AML-193 (cell line): ENCODE measurements around the gene MCC.

Experiments used
- DNase-seq, 2 experiments: peaks; one replicate each; lab custom pipeline; 2025; lab: John Stamatoyannopoulos, UW

The MCC gene

DNA sequence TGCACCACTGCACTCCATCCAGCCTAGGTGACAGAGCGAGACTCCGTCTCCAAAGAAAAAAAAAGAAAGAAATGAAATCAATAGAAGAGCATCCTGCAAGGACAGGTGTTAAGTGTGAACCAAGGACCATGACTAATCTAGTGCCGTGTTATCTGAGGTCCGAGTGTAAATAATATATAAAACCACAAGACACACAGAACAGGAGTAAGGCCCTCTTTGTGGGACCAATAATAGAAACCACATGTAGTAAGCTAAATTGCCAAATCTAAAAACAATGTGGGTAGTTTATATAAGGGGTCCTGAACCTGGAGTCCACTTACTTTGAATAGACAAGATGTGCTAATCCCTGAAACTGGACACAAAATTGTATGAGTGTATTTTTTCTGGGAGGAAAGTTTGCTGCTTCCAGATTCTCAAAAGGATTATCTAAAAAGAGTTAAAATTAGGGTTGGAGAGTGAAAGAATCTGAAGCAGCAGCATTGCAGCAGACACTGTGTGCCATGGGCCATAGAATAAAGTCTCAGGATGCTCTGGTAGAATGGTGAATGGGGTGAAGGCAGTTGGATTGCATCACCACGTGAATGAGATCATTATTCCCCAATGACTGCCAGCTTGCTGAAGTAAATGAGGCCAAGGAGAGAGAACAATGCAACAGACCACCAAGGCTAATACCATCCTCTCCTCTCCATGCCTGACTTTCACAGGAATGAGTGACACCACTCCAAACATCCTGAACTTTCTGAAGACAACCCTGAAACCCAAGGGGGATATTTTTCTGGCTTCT is 288.9 kb downstream of the MCC start:
- no peak for DNase-seq

DNA sequence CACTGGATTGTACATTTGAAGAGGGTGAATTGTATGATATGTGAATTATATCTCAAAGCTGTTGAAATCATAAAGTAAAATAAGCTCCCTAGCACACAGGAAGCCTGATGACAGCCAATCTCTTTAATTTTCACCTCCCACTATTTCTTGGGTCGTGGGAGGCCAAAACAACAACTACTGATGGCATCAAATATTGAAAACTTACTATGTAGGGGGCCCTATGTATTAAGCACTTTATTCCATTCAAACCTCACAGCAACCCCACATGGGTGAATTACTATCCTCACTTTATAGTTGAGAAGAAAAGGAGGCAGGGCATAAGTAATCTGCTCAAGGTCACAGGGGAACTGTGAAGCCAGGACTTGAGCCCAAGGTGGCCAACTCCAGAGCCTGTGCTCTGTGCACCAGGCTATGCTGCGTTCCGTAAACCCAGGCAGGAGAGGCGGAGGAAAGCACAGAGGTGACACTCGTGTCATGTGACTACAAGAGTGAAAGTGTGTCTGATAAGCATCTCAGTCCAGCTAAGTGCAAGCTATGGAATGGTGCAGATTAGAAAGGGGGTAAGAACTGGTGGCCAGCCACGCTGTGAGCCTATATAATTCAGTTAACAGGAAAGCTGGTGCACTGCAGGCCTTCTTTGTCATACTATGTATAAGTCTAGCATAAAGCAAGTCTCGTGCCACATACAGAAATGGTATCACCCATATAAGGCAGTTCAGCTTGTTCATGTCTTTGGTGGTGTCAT is 290.6 kb downstream of the MCC start:
- no peak for DNase-seq

DNA sequence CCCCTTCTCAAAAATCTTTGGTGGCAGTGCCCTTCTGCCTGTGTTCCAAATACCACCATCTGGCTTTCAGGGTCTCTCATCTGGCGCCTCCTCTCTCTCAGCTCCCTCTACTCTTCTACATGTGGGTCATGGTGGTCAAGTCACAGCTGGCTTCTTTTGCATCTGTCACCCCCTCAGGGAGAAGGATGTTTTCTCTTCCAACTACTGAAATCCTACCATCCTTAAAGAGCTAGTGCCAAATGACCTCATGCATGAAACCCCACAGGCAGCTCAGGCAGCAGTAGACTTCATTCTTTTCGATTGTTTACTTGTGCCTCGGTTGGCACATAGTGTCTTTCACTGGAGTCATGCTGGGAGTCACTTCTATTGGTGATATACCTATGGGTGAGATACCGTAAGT is 292.5 kb downstream of the MCC start:
- DNase-seq: no peak

- no peak for DNase-seq
Observed at GRCh38 chr5:113195251-113195650, 293.0 kb downstream of the MCC start.

GRCh38 chr5:113194591-113194990 is 293.7 kb downstream of the MCC start:
- no peak for DNase-seq

- no peak for DNase-seq
Observed at GRCh38 chr5:113194125-113194524, 294.1 kb downstream of the MCC start.

DNA sequence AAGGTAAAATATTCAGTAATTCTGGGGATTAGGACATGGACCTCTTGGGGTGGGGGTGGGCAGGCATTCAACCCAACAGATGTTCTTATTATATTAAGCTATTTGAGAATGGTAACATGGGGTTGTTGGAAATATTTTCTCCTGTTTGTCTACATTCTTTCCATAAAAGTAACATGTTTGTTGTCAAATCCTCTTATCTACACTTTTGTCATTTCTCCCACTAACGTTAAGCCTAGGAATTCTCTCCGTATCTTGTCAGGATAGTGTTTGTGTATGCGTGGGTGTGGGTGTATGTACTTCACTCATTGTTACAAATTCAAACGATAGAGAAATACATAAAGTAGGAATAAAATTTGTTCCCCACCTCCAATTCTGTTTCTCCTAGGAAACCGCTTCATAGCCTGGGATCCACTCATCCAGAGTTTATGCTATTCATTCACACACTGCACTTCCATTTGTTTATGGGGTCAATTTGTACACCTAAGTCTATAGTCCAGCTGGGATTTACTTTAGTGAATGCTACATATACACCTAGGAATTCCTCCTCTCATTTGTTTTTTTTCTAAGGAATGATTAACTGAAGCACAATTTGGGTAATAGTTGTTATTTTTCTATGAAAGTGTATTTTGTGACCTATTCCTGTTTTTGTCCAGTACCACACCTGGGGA is 294.8 kb downstream of the MCC start:
- DNase-seq: no peak

- DNase-seq: no peak
Observed at GRCh38 chr5:113192541-113192940, 295.7 kb downstream of the MCC start.

- DNase-seq: no peak
Observed at GRCh38 chr5:113190347-113190746, 297.9 kb downstream of the MCC start.

DNA sequence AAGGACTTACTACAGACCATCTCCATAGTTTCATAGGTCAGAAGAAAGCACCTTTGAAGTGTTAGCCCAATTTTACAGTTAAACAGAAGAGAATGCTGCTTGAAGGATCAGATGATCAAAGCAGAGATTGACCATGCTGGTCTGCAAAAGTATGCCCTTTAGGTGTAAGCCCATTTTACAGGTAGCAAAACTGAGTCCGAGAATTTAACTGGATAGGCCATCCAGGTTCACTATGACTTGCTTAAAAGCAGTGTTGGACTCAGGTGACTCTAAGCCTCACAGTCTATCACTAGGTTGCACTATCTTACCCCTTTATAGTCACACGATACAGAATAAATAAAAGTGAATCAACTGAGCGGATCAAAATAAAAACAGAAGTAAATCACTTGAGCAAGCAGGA is 299.0 kb downstream of the MCC start:
- no peak for DNase-seq

DNA sequence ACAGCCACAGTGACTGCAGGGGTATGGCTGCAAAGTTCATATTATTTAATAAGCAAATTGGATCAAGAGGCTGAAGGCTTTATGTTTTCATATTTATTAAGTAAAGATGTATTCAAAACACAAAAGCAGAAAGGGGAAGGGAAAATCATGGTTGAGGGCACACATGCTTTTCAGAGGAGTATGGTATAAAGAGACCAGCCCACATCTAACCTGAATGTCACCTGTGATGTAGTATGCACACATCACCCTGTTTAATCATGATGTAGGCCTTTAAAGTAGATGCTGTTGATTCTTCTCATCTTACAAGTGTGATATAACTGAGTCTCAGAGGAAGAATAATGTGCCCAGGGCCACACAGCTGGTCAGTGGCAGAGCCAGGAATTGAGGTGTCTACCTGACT is 299.8 kb downstream of the MCC start:
- DNase-seq: no peak

GRCh38 chr5:113187906-113188305 is 300.3 kb downstream of the MCC start:
- no peak for DNase-seq

DNA sequence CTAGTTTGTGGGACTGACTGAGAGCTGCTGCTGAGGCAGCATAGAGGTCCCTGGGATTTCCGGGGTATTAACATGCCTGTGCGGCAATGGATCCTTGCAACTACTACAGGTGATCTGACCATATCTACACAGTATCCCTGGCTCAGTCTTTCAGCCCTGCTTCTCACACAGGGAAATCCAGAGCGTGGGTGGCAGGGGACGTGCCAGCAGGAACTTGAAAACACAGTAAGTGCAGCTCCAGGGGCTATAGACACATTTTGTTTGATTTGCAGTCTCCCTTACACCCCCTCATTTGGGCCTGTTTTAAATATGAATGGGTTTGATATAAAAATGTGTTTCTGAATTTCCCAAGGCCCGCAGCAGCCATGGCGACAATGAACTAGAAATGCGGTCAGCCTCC is 302.2 kb downstream of the MCC start:
- no peak for DNase-seq

- DNase-seq: no peak
Observed at GRCh38 chr5:113183694-113184093, 304.6 kb downstream of the MCC start.

- DNase-seq: no peak
Observed at GRCh38 chr5:113182658-113183344, 305.5 kb downstream of the MCC start.

- DNase-seq: no peak
Observed at GRCh38 chr5:113181853-113182490, 306.3 kb downstream of the MCC start.

DNA sequence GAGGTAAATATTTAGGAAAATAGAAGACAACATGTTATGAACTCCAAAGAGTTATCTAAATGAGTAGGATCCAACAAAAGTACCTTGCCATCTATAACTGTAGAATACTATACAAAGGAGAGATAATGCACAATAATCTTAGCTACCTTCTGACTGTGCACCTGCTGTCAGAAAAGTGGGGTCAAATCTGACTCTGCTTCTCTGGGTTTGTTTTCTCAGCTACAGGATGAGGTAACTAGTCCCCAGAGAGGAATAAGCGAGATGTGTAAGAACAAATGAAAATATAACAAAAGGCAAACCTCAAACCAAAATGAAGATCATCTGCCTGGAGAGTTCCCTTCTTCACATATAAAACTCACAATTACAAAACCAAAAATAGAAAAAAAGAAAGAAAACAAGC is 306.8 kb downstream of the MCC start:
- no peak for DNase-seq

- DNase-seq: no peak
Observed at GRCh38 chr5:113179156-113179555, 309.1 kb downstream of the MCC start.

DNA sequence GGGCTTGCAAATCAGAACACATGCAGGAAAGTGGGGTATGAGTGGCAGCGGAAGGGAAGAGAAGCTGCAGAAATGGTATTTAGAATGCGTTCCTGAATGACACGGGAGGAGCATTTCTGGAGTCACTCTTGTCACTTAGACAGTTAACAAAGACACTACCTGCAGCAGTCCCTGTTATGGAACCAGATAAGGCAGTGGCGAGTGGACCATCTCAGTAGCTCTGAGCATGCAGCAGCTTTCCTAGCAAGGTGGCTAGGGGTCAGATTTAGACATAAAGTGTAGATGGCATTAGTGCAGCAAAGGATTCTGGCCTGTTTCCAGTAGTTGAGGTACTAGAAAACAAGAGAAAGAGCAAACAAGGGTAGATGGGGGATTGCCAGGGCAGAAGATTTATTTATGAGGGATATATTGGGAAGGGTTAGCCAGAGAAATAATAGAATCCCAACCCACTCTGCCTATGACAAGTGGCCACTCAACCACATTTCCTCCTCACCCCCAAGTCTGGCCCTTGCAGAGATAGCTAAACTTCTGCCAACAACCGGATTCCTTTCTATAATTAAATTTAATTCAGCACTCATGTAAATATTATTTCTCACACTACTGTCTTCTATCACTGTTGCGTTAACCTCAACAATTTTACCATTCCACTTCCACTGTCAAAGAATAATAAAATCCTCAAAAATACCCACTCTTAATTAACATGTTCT is 310.0 kb downstream of the MCC start:
- DNase-seq: no peak

- DNase-seq: no peak
Observed at GRCh38 chr5:113177225-113177624, 311.0 kb downstream of the MCC start.

- no peak for DNase-seq
Observed at GRCh38 chr5:113176734-113177133, 311.5 kb downstream of the MCC start.
